SU-DHL-6 (cell line): ENCODE data around the gene RMDN3.

Experiments used
- CTCF ChIP-seq: fragments of 200-600 bp; sonication (generic); IDR thresholded peaks from one replicate; pipeline ENCODE4 v1.5.1; 2017; ENCODE audit warnings: antibody characterized with exemption, mild to moderate bottlenecking, low read length, moderate library complexity; ENCODE audit not compliant: insufficient read depth, poor library complexity, severe bottlenecking
- EZH2phosphoT487 ChIP-seq: fragments of 200-600 bp; sonication (generic), shearing (Covaris generic); conservative IDR thresholded peaks from 2 replicates; pipeline ENCODE4 v1.6.1; 2018; ENCODE audit warnings: mild to moderate bottlenecking, antibody characterized with exemption, low read length, moderate library complexity, mixed read lengths

- TF ChIP-seq CTCF (no peak), EZH2phosphoT487 (no peak)
Observed at GRCh38 chr15:40716165-40716564, 38.9 kb downstream of the RMDN3 start.
